ENCODE data around the gene FAM3A. TPM values are rescaled to one million over a fixed set of nuclear protein-coding genes. Genes with fewer than 3 reads are reported as not detected.

Gene FAM3A
- total RNA-seq, 1 experiment from 2014 or later, result 35.8 TPM

- TF ChIP-seq EZH2 (IDR thresholded peaks at IDR 0.05; ENCODE audit: borderline replicate concordance, low read depth, low read length, poor library complexity, severe bottlenecking) (no peak), CTCF (conservative IDR thresholded peaks at IDR 0.05; ENCODE audit: low read depth, low read length) (no peak)
- Histone ChIP-seq H3K9me3 (ENCODE audit: low read depth, low read length, poor library complexity, severe bottlenecking) (no peaks in the 10 kb centered on the region), H3K4me1 (ENCODE audit: insufficient read depth, low read length, poor library complexity, severe bottlenecking) (no peaks in the 10 kb centered on the region), H3K27ac (ENCODE audit: low read depth, low read length, poor library complexity, severe bottlenecking) (no peak overlapping the region), H3K36me3 (ENCODE audit: insufficient read depth, low read length, poor library complexity, severe bottlenecking) (peaks cover 3% of the 10 kb centered on the region), H3K27me3 (replicated peaks; ENCODE audit: insufficient read depth, low read depth, low read length, poor library complexity) (no peaks in the 10 kb centered on the region), H3K4me3 (ENCODE audit: low read depth, low read length, poor library complexity, severe bottlenecking) (peak overlapping the region; percentile 65)
- POLR2A ChIA-PET (ENCODE audit: low non-redundant PET), result no interaction called here
- BruUV-seq (replicated peaks), result no TSS peak
- DNase-seq (ENCODE audit: low spot score), result no peak
- CTCF ChIA-PET, result no interaction called here
- intact Hi-C loops (cut with micrococcal nuclease; ENCODE audit: unreplicated experiment), result no loop called here
Observed at GRCh38 chrX:154459832-154460231, 56.2 kb downstream of the FAM3A start.

- no peaks in the 10 kb centered on the region for H3K4me1 ChIP-seq (ENCODE audit: insufficient read depth, low read length, poor library complexity, severe bottlenecking)
- no peaks in the 10 kb centered on the region for H3K27me3 ChIP-seq (replicated peaks; ENCODE audit: insufficient read depth, low read depth, low read length, poor library complexity)
- H3K36me3 ChIP-seq (ENCODE audit: insufficient read depth, low read length, poor library complexity, severe bottlenecking), result no peaks in the 10 kb centered on the region
- H3K27ac ChIP-seq (ENCODE audit: low read depth, low read length, poor library complexity, severe bottlenecking), result peak overlapping the region; percentile 52
- ChIA-PET POLR2A (ENCODE audit: low non-redundant PET) (no interaction called here), CTCF (no interaction called here)
- intact Hi-C loops (cut with micrococcal nuclease; ENCODE audit: unreplicated experiment), result no loop called here
- peak; percentile 57 for DNase-seq (ENCODE audit: low spot score)
- H3K9me3 ChIP-seq (ENCODE audit: low read depth, low read length, poor library complexity, severe bottlenecking), result no peaks in the 10 kb centered on the region
- no peak for TF ChIP-seq CTCF (conservative IDR thresholded peaks at IDR 0.05; ENCODE audit: low read depth, low read length)
- no TSS peak for BruUV-seq (replicated peaks)
- peak overlapping the region; percentile 65 for H3K4me3 ChIP-seq (ENCODE audit: low read depth, low read length, poor library complexity, severe bottlenecking)
Observed at GRCh38 chrX:154458954-154459778, 56.9 kb downstream of the FAM3A start.

- POLR2A ChIA-PET (ENCODE audit: low non-redundant PET), result no interaction called here
- no peaks in the 10 kb centered on the region for H3K9me3 ChIP-seq (ENCODE audit: low read depth, low read length, poor library complexity, severe bottlenecking)
- BruUV-seq (replicated peaks), result no TSS peak
Observed at GRCh38 chrX:154458116-154458953, 57.7 kb downstream of the FAM3A start, which contains the start of gene PLXNA3. PLXNA3 (plus strand) TSS chrX:154458281; CDS start chrX:154460184, 1,903 bp downstream.

More at GRCh38 chrX:154458116-154458953, 57.7 kb downstream of the FAM3A start, which contains the start of gene PLXNA3:
- intact Hi-C loops (cut with micrococcal nuclease; ENCODE audit: unreplicated experiment), result no loop called here
- Histone ChIP-seq H3K4me3 (ENCODE audit: low read depth, low read length, poor library complexity, severe bottlenecking) (peak within 1 kb of the TSS; percentile 65), H3K27ac (ENCODE audit: low read depth, low read length, poor library complexity, severe bottlenecking) (peak within 1 kb of the TSS; percentile 52), H3K36me3 (ENCODE audit: insufficient read depth, low read length, poor library complexity, severe bottlenecking) (no peaks in the 10 kb centered on the region), H3K27me3 (replicated peaks; ENCODE audit: insufficient read depth, low read depth, low read length, poor library complexity) (no peaks in the 10 kb centered on the region), H3K4me1 (ENCODE audit: insufficient read depth, low read length, poor library complexity, severe bottlenecking) (no peaks in the 10 kb centered on the region)
- CTCF ChIA-PET, result no interaction called here
- no peak for TF ChIP-seq EZH2 (IDR thresholded peaks at IDR 0.05; ENCODE audit: borderline replicate concordance, low read depth, low read length, poor library complexity, severe bottlenecking)
- TF ChIP-seq CTCF (conservative IDR thresholded peaks at IDR 0.05; ENCODE audit: low read depth, low read length), result no peak
- DNase-seq (ENCODE audit: low spot score), result peak; percentile 39

Data from A673 (cell line).